Iris pigment epithelial cell (primary cell): Measurements from ENCODE around the gene U2SURP.
A peak's percentile ranks its signal among the peaks of the same experiment; 100 is the strongest.
"Not testable (repeated sequence)": the region's sequence is repeated elsewhere in the genome, so short reads cannot be mapped to it uniquely, and the experiment has no call there.

Source experiments
- DNase-seq: peaks from one replicate; pipeline ENCODE4 v3.0.0-alpha.2; 2011; ENCODE audit warnings: low read depth

U2SURP gene

DNA sequence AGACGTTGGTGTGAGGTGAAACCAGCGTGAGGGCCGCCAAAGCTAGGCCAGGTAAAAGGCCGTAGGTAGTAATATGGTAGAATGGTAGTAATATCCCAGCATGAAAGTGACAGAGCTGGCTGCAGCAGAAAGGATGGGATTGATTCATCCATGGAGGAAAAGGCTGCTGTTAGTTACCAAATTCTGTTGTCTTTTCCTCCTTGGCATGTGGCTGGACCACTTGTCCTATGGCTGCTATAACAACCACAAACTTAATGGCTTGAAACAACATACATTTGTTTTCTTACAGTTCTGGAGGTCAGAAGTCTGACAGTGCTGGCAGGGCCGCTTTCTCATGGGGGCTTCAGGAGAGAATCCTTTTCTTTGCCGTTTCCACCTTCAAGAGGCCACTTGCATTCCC is 70.4 kb downstream of the U2SURP start:
- no peak for DNase-seq

- not testable (repeated sequence) for DNase-seq
Measured at GRCh38 chr3:143072298-143073020, 71.1 kb downstream of the U2SURP start.

DNA sequence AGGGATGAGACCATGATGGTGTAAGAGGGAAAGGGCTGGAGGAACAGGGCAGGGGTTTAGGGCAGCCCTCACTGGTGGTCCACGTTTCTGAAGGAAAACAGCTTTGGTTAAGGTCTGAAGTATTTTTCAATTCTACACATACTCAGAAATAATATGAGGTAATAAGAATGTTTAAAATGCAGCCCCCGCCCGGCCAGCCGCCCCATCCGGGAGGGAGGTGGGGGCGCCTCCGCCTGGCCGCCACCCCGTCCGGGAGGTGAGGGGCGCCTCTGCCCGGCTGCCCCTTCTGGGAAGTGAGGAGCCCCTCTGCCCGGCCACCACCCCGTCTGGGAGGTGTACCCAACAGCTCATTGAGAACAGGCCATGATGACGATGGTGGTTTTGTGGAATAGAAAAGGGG is 72.2 kb downstream of the U2SURP start:
- not testable (repeated sequence) for DNase-seq

- not testable (repeated sequence) for DNase-seq
Measured at GRCh38 chr3:143073983-143074382, 72.6 kb downstream of the U2SURP start.

GRCh38 chr3:143078883-143079282 is 77.5 kb downstream of the U2SURP start:
- DNase-seq, result peak; percentile 61

GRCh38 chr3:143080196-143080595 is 78.8 kb downstream of the U2SURP start:
- DNase-seq, result no peak

- DNase-seq, result no peak
Measured at GRCh38 chr3:143081365-143081764, 80.0 kb downstream of the U2SURP start.

DNA sequence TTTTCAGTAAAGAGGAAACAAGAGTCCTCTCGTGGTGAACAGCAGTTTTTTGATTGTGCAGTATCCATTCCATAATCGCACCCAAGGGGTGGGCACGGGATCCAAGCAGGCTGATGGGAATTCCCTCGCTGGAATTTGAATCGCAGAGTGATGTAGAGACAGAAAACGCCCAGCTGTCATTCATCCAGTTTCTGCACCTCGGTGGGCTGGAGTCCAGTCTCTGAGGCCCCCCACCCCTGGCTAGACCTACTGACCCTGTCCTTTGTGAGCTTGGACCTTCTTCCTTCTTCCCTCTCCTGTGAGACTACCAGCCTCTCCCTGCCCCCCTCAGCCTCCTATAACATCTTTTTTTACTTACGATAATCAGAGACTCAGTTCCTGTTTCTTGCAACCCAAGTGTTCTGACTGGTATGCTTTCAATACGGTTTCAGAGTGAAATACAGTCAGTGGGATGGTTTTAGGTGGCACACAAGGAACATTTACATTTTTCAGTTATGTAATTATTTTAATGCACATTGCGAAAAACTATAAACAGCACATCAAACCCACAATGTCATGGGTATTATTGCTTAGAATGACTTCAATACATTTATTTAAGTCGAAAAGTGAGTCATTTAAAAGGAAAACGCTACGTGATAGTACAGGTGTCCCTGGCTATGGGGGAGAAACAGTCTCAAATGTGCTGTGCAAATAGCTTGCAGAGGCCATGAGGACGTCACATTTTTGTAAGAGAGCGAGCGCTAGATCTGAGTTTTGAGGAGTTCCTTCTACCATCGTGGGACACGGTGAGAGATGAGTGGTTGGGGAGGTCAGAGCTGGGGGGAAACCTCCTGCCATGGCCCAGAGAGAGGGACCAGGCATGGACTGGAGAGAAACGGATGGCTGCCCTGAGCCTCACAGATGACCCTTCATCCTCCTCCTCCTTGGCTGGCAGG is 80.7 kb downstream of the U2SURP start:
- no peak for DNase-seq

DNA sequence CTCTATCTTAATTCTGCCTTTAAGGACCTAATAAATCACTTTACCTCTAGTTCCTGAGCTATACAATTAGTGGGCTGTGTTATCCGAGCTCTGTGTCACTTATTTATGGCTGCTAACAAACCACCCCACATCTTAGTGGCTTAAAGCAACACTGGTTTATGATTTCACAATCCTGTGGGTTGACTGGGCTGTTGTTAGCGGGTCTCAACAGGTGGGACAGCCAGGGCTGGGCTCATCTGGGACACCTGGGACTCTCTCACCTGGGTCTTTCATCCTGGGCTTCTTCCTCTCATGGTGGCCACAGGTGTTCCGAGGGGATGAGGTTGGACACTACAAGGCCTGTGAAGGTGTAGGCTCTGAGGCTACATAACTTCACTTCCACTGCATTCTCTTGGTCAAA is 82.4 kb downstream of the U2SURP start:
- DNase-seq, result no peak

- peak; percentile 81 for DNase-seq
Measured at GRCh38 chr3:143084856-143085731, 83.7 kb downstream of the U2SURP start.

GRCh38 chr3:143088835-143089234 is 87.5 kb downstream of the U2SURP start:
- DNase-seq, result no peak

DNA sequence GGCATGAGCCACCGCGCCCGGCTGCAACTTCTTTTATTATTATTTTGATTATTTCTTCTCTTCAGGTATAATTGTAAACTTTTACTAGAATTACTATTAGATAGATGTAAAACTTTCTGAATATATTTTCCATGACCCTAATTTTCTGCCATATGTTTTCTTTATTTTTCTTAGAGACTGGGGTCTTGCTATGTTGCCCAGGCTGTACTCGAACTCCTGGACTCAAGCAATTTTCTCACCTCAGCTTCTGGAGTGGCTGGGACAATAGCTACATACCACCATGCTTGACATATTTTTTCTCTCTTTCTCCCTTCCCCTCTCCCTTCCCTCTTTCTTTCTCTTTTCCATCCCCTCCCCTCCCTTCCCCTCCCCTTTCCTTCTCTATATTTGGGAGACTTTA is 88.6 kb downstream of the U2SURP start:
- DNase-seq, result no peak

GRCh38 chr3:143090486-143090885 is 89.1 kb downstream of the U2SURP start:
- no peak for DNase-seq

DNA sequence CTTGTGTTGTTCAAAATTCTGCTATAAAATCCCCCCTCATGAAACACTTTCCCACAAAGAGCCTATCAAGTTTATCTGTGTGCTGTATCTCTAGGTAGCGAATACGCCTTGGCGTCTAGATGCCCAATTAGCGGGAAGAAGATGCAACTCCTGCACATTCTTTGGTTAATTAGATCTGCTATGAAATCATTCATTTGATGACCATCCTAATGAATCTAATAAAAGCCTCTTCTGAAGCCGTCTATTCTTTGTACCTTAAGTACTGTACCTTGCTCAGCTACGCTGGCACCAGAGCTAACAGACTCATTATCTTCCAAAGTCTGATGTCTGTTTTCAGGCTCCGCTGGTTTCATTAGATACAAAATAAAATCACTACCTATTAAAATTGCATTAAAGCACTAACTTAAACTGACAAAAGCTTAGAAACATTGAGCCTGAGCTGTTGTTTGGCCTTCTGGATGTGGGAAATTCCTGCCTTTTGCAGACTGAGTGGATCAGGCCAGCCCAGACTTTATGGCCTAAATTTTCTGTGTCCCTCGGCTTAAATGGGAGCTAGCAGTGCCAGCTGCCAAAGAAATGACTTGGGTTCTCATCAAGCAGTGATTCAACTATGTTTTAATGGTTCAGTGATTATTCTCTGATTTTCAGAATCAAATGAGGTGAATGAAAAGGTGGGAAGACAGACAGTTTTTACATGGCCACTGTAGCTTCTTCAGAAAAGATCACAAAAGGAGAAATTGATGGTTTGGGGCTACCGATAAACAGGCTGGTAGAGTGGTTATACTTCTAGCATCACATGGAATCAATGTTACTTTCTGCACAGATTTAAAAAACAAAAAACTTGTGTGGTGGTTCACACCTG is 89.8 kb downstream of the U2SURP start:
- DNase-seq, result no peak

DNA sequence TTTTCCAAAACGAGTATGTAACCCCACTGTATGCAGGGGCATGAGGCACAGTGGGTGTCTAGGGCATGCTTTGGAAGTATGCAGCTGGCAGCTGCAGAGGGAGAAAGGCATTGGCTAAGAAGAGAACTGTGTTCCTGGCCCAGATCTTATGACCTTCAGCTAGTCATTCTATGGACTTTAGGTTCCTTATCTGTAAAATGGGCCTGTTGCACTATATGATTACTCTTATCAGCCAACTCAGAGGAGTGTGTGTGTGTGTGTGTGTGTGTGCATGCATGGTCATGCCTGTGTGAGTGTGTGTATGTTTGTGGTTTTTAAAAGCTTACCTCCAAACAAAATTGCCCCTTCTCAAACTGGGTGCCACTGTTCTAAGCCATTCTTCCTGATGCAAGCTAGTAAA is 90.8 kb downstream of the U2SURP start:
- DNase-seq, result no peak

DNA sequence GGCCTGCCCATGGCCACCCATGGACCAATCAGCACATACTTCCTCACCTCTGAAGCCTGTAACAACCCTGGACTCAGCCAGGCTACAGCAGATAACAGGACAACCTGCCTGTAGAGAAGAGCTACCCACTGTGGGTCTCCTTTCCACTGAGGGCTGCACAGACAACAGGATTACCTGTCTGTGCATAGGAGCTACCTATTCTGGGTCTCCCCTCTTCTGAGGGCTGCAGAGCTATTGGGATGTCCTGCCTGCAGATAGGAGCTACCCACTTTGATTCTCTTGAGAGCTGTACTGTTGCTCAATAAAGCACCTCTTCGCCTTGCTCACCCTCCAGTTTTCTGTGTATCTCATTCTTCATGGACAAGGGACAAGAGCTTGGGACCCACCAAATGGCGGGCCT is 94.4 kb downstream of the U2SURP start:
- DNase-seq, result no peak

DNA sequence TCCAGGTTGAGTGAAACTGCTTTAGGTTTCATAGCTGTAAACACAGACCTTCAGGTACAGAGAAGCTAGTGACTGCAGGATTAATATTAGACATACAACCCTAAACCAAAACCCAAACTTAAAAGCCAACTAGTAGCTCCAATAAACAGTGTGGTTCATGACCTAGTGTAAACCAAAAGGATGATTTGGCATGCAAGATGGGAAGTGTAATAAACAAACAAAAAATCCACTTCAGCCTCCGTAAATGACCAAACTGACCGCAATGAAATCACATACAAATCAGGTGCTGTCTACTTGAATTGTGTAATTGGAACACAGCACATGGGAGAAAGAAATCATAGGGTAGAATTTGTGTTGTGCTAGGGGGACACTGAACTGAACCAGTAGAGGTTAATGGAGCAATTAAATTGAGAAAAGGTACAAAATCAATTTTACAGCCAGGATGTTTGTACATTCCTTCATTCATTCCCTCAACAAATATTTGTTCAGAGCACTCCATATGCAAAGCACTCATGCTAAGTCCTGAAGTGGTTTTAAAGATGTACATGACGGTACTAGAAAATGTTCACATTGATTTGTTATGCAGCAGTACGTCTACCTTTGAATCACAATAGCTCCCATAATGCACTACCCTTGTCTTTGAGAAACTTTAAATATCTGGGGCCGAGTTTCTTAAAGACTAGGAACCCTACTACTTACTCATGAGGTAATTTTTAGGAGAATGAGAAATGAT is 96.8 kb downstream of the U2SURP start:
- DNase-seq, result no peak

GRCh38 chr3:143099210-143099609 is 97.8 kb downstream of the U2SURP start:
- DNase-seq, result no peak

GRCh38 chr3:143099690-143100089 is 98.3 kb downstream of the U2SURP start:
- no peak for DNase-seq

GRCh38 chr3:143100451-143100850 is 99.1 kb downstream of the U2SURP start:
- no peak for DNase-seq
